ENCODE data around the gene CCDC3. TPM values are rescaled to one million over a fixed set of nuclear protein-coding genes. Genes with fewer than 3 reads are reported as not detected.

CCDC3 gene
- total RNA-seq, 4 donors from 2014 or later = 7.9 to 40.6 (median 24.9) TPM

GRCh38 chr10:12974078-12974477 lies 27.4 kb downstream of the CCDC3 start:
- intact Hi-C loops (cut with DNase I; ENCODE audit: low total_unique reads) = no loop called here
- no peak overlapping the region for H3K27ac ChIP-seq
- no peak for DNase-seq
- TF ChIP-seq, protein P1, sequence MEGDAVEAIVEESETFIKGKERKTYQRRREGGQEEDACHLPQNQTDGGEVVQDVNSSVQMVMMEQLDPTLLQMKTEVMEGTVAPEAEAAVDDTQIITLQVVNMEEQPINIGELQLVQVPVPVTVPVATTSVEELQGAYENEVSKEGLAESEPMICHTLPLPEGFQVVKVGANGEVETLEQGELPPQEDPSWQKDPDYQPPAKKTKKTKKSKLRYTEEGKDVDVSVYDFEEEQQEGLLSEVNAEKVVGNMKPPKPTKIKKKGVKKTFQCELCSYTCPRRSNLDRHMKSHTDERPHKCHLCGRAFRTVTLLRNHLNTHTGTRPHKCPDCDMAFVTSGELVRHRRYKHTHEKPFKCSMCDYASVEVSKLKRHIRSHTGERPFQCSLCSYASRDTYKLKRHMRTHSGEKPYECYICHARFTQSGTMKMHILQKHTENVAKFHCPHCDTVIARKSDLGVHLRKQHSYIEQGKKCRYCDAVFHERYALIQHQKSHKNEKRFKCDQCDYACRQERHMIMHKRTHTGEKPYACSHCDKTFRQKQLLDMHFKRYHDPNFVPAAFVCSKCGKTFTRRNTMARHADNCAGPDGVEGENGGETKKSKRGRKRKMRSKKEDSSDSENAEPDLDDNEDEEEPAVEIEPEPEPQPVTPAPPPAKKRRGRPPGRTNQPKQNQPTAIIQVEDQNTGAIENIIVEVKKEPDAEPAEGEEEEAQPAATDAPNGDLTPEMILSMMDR (IDR thresholded peaks at IDR 0.05) = no peak
- TF ChIP-seq POLR2A (IDR thresholded peaks at IDR 0.05) = no peak
- H3K36me3 ChIP-seq = no peaks in the 10 kb centered on the region
- no peaks in the 10 kb centered on the region for H3K9me3 ChIP-seq
- no peaks in the 10 kb centered on the region for H3K4me1 ChIP-seq
- no peaks in the 10 kb centered on the region for H3K27me3 ChIP-seq
- H3K4me3 ChIP-seq = no peak overlapping the region

- no peak for DNase-seq
- H3K27ac ChIP-seq = no peak overlapping the region
- H3K9me3 ChIP-seq = peaks cover 0 to 1% of the 10 kb centered on the region in 2 donors
- H3K27me3 ChIP-seq = no peaks in the 10 kb centered on the region
- intact Hi-C loops (cut with DNase I; ENCODE audit: low total_unique reads) = no loop called here
- no peak overlapping the region for H3K4me3 ChIP-seq
- no peaks in the 10 kb centered on the region for H3K36me3 ChIP-seq
- H3K4me1 ChIP-seq = no peaks in the 10 kb centered on the region
- TF ChIP-seq, protein P1 (IDR thresholded peaks at IDR 0.05) = no peak
- TF ChIP-seq POLR2A (IDR thresholded peaks at IDR 0.05) = no peak
Measured at GRCh38 chr10:12973149-12973718, 28.3 kb downstream of the CCDC3 start.

DNA sequence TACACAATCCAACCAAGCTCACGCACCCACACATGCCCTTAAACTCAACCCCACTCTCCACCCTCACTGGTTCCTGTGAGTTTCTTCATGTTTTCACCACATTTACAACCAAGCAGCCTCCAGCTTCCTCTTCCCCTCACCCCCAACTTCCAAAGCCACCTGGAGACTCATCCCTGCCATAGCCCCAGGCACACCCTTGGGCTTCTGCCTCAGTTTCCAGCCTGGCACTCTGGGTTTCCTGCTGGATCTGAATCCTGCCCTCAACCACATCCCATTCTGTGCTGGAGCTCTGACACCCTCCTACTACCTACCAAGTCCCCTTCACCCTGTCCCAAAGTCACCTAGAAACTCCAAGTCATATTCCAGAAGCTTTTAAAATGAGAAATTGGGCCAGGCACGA lies 29.4 kb downstream of the CCDC3 start:
- H3K27ac ChIP-seq = no peak overlapping the region
- H3K4me1 ChIP-seq = no peaks in the 10 kb centered on the region
- intact Hi-C loops (cut with DNase I; ENCODE audit: low total_unique reads) = no loop called here
- TF ChIP-seq, protein P1 (IDR thresholded peaks at IDR 0.05) = no peak
- TF ChIP-seq POLR2A (IDR thresholded peaks at IDR 0.05) = no peak
- H3K4me3 ChIP-seq = no peak overlapping the region
- H3K27me3 ChIP-seq = no peaks in the 10 kb centered on the region
- no peaks in the 10 kb centered on the region for H3K36me3 ChIP-seq
- H3K9me3 ChIP-seq = peaks cover 0 to 11% of the 10 kb centered on the region in 2 donors
- no peak for DNase-seq

GRCh38 chr10:12971001-12971788 lies 30.3 kb downstream of the CCDC3 start:
- Histone ChIP-seq H3K4me3 (no peak overlapping the region), H3K36me3 (no peaks in the 10 kb centered on the region), H3K27me3 (no peaks in the 10 kb centered on the region), H3K4me1 (no peaks in the 10 kb centered on the region), H3K9me3 (peaks cover 0 to 11% of the 10 kb centered on the region in 2 donors), H3K27ac (no peak overlapping the region)
- no peak for TF ChIP-seq POLR2A (IDR thresholded peaks at IDR 0.05)
- TF ChIP-seq, protein P1 (IDR thresholded peaks at IDR 0.05) = no peak
- intact Hi-C loops (cut with DNase I; ENCODE audit: low total_unique reads) = no loop called here
- DNase-seq = no peak

GRCh38 chr10:12969951-12970350 lies 31.6 kb downstream of the CCDC3 start:
- Histone ChIP-seq H3K36me3 (no peaks in the 10 kb centered on the region), H3K4me1 (no peaks in the 10 kb centered on the region), H3K4me3 (no peak overlapping the region), H3K9me3 (peaks cover 0 to 11% of the 10 kb centered on the region in 2 donors), H3K27ac (no peak overlapping the region), H3K27me3 (no peaks in the 10 kb centered on the region)
- intact Hi-C loops (cut with DNase I; ENCODE audit: low total_unique reads) = no loop called here
- no peak for TF ChIP-seq POLR2A (IDR thresholded peaks at IDR 0.05)
- TF ChIP-seq, protein P1 (IDR thresholded peaks at IDR 0.05) = no peak
- no peak for DNase-seq

All from uterus (tissue), 4 donors.